OCI-LY7 (cell line): Measurements from ENCODE around the gene ZNF438. TPM values are rescaled to one million over a fixed set of nuclear protein-coding genes. Genes with fewer than 3 reads are reported as not detected.

Experiments used
- BruUV-seq: library from RNA; stranded (reverse); fragments of 400-500 nt; replicated peaks from 2 replicates; lab custom pipeline; 2021; lab: Mats Ljungman, UMichigan
- CTCF ChIA-PET: fragments of 300-600 bp; sonication (Branson Sonifier 250); formaldehyde crosslinking; loops from one replicate; lab custom pipeline; 2022; ENCODE audit warnings: antibody characterized with exemption; ENCODE audit not compliant: unreplicated experiment; lab: Charles Lee
- POLR2A ChIA-PET: fragments of 300-600 bp; sonication (Branson Sonifier 250); formaldehyde crosslinking; loops from one replicate; lab custom pipeline; 2022; ENCODE audit warnings: antibody characterized with exemption; lab: Charles Lee
- DNase-seq: peaks from one replicate; pipeline ENCODE4 v3.0.0-alpha.2; 2015; ENCODE audit warnings: low spot score
- H2AFZ ChIP-seq: fragments of 200-600 bp; sonication (generic), shearing (Covaris generic); 2 replicates; pipeline ENCODE4 v1.6.1; 2014; ENCODE audit warnings: mild to moderate bottlenecking, antibody characterized with exemption, low read length, moderate library complexity
- H3K27ac ChIP-seq: fragments of 200-600 bp; sonication (generic); 2 replicates; pipeline ENCODE4 v1.5.1; 2014; ENCODE audit warnings: mixed run types, low read depth, mild to moderate bottlenecking, moderate library complexity, low read length, inconsistent platforms; ENCODE audit not compliant: poor library complexity, severe bottlenecking
- H3K36me3 ChIP-seq: fragments of 200-600 bp; sonication (generic); 2 replicates; pipeline ENCODE4 v1.6.1; 2014; ENCODE audit warnings: mild to moderate bottlenecking, antibody characterized with exemption, low read length, moderate library complexity, mixed read lengths; ENCODE audit not compliant: insufficient read depth
- H3K4me1 ChIP-seq: fragments of 200-600 bp; sonication (generic); 2 replicates; pipeline ENCODE4 v1.5.1; 2014; ENCODE audit warnings: mild to moderate bottlenecking, low read length; ENCODE audit not compliant: insufficient read depth, poor library complexity, severe bottlenecking
- H3K4me2 ChIP-seq: fragments of 200-600 bp; sonication (generic); 2 replicates; pipeline ENCODE4 v1.6.1; 2014; ENCODE audit warnings: mild to moderate bottlenecking, low read length
- H3K4me3 ChIP-seq: fragments of 200-600 bp; sonication (generic); 2 replicates; pipeline ENCODE4 v1.5.1; 2014; ENCODE audit warnings: mild to moderate bottlenecking, low read depth, low read length; ENCODE audit not compliant: poor library complexity, severe bottlenecking
- H3K79me2 ChIP-seq: fragments of 200-600 bp; sonication (generic); 2 replicates; pipeline ENCODE4 v1.6.1; 2016; ENCODE audit warnings: low read depth, mild to moderate bottlenecking, low read length, moderate library complexity, mixed read lengths; ENCODE audit not compliant: insufficient read depth
- H3K9me2 ChIP-seq: fragments of 200-600 bp; sonication (generic); 2 replicates; pipeline ENCODE4 v1.6.1; 2016; ENCODE audit warnings: mild to moderate bottlenecking, low read length, mixed read lengths; ENCODE audit not compliant: insufficient read depth
- H3K9me3 ChIP-seq: fragments of 200-600 bp; sonication (generic); 2 replicates; pipeline ENCODE4 v1.6.1; 2014; ENCODE audit warnings: mild to moderate bottlenecking, mixed run types, low read length, mixed read lengths
- H4K20me1 ChIP-seq: fragments of 200-600 bp; sonication (generic); 2 replicates; pipeline ENCODE4 v1.6.1; 2014; ENCODE audit warnings: mild to moderate bottlenecking, antibody characterized with exemption, low read length, moderate library complexity, mixed read lengths; ENCODE audit not compliant: insufficient read depth
- CTCF ChIP-seq: fragments of 200-600 bp; sonication (generic); conservative IDR thresholded peaks from 2 replicates; pipeline ENCODE4 v1.5.1; 2014; ENCODE audit warnings: mild to moderate bottlenecking, antibody characterized with exemption, low read length, moderate library complexity, mixed read lengths
- EZH2phosphoT487 ChIP-seq: fragments of 200-600 bp; sonication (generic); IDR thresholded peaks from 2 replicates; pipeline ENCODE4 v1.6.1; 2018; ENCODE audit warnings: low read depth, borderline replicate concordance, mild to moderate bottlenecking, mixed run types, antibody characterized with exemption, low read length, moderate library complexity, mixed read lengths
- intact Hi-C: fragments of 100-400 bp; cut with micrococcal nuclease; formaldehyde crosslinking; loops from one replicate; pipeline ENCODE4 v1.10.0; 2022; ENCODE audit not compliant: unreplicated experiment
- total RNA-seq, 2 experiments: library from RNA; depleted of rRNA in 1 of 2; stranded (reverse); fragments of >200 nt in 1 of 2; shearing (Covaris generic) in 1 of 2; gene quantifications; 2 replicates each; pipeline ENCODE4 v1.2.3, GENCODE V29; 2014 to 2022

ZNF438 gene
- total RNA-seq, 2 experiments from 2014 or later, result 2.0 to 2.5 TPM

GRCh38 chr10:31018962-31019361 lies 12.7 kb downstream of the ZNF438 start:
- CTCF ChIA-PET, result no interaction called here
- no peaks in the 10 kb centered on the region for H3K9me2 ChIP-seq
- H3K4me2 ChIP-seq, result no peak overlapping the region
- no TSS peak for BruUV-seq
- H4K20me1 ChIP-seq, result no peaks in the 10 kb centered on the region
- H3K79me2 ChIP-seq, result no peaks in the 10 kb centered on the region
- no peak for TF ChIP-seq CTCF
- no peak for TF ChIP-seq EZH2phosphoT487
- no peaks in the 10 kb centered on the region for H3K36me3 ChIP-seq
- H3K27ac ChIP-seq, result no peak overlapping the region
- H3K4me3 ChIP-seq, result no peak overlapping the region
- no peaks in the 10 kb centered on the region for H3K9me3 ChIP-seq
- no peaks in the 10 kb centered on the region for H3K4me1 ChIP-seq
- H2AFZ ChIP-seq, result no peak overlapping the region
- intact Hi-C loops, result no loop called here
- no peak for DNase-seq
- POLR2A ChIA-PET, result no interaction called here

DNA sequence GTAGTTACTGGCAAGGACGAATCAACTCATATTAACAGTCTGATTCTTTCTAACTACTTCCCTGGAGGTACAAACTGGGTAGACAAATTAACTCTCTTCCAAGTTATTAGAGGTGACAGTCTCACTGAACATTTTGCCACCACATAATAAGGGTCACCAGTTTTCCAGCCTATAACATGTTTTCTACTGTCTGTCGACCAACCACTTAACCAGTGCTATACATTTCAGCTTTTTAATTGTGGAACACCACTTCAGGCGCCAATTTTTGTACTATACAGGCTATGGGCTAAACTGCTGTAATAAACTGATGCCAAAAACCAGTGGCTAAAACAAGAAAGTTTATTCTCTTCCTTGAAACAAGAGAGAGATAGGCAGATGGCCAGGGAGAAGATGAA lies 13.3 kb downstream of the ZNF438 start:
- intact Hi-C loops, result no loop called here
- CTCF ChIA-PET, result no interaction called here
- POLR2A ChIA-PET, result no interaction called here
- Histone ChIP-seq H3K27ac (no peak overlapping the region), H3K36me3 (no peaks in the 10 kb centered on the region), H3K9me2 (no peaks in the 10 kb centered on the region), H3K9me3 (no peaks in the 10 kb centered on the region), H2AFZ (no peak overlapping the region), H3K4me2 (no peak overlapping the region), H3K79me2 (no peaks in the 10 kb centered on the region), H3K4me3 (no peak overlapping the region), H4K20me1 (no peaks in the 10 kb centered on the region), H3K4me1 (no peaks in the 10 kb centered on the region)
- TF ChIP-seq CTCF (no peak), EZH2phosphoT487 (no peak)
- no TSS peak for BruUV-seq
- no peak for DNase-seq

DNA sequence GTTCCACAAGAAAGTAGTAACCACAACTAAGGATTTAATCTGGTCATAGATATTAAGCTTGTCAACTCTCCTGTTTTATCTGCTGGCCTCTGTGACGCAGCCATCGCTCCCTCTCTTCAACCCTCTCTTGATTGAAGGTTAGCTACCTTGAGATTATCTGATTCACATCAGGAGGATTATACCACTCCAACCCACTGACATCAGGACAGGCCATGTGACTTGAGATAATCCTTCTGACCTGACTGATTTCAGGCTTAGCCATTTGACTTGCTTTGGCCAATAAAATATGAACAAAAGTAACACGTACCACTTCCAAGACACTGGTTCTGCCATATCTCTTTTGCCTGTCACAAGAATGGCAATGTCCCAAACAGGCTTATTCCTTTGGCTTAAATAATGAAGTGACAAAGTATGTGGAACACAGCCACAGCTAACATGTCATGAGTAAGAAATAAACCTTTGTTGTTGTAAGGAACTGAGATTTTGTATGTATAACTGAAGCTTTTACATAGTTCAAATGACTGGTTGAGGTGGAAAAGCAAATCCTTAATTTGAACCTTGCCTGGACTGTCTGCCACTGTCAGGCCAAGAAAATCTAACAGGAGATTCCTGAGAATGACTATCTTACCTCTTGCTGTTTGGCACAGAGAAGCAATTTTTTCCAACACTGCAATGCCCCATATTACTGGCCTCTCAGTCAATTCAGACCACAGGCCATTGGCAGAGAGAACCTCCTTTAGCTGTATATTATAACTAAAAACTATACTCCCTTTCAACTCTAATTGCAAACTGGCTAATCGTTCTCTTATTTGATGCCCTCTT lies 13.9 kb downstream of the ZNF438 start:
- intact Hi-C loops, result no loop called here
- Histone ChIP-seq H4K20me1 (no peaks in the 10 kb centered on the region), H3K79me2 (no peaks in the 10 kb centered on the region), H3K4me1 (no peaks in the 10 kb centered on the region), H3K4me3 (no peak overlapping the region), H3K4me2 (no peak overlapping the region), H3K36me3 (no peaks in the 10 kb centered on the region), H2AFZ (no peak overlapping the region), H3K9me2 (no peaks in the 10 kb centered on the region), H3K27ac (no peak overlapping the region), H3K9me3 (no peaks in the 10 kb centered on the region)
- TF ChIP-seq CTCF (no peak), EZH2phosphoT487 (no peak)
- CTCF ChIA-PET, result no interaction called here
- BruUV-seq, result no TSS peak
- POLR2A ChIA-PET, result interaction anchor here (1.6 kb wide), 1 partner anchor 14 kb away, joined by 9 read pairs; the partner anchor contains the start of gene ZNF438
- DNase-seq, result no peak
